ENCODE results near the gene C17orf113. TPM values are rescaled to one million over a fixed set of nuclear protein-coding genes. Genes with fewer than 3 reads are reported as not detected.

The C17orf113 gene
- total and polyA plus RNA-seq, 2 of the 13 experiments (the other 11 are each of a cell fraction or from before 2014, with no cell fraction given), result 0.87 to 1.1 TPM

DNA sequence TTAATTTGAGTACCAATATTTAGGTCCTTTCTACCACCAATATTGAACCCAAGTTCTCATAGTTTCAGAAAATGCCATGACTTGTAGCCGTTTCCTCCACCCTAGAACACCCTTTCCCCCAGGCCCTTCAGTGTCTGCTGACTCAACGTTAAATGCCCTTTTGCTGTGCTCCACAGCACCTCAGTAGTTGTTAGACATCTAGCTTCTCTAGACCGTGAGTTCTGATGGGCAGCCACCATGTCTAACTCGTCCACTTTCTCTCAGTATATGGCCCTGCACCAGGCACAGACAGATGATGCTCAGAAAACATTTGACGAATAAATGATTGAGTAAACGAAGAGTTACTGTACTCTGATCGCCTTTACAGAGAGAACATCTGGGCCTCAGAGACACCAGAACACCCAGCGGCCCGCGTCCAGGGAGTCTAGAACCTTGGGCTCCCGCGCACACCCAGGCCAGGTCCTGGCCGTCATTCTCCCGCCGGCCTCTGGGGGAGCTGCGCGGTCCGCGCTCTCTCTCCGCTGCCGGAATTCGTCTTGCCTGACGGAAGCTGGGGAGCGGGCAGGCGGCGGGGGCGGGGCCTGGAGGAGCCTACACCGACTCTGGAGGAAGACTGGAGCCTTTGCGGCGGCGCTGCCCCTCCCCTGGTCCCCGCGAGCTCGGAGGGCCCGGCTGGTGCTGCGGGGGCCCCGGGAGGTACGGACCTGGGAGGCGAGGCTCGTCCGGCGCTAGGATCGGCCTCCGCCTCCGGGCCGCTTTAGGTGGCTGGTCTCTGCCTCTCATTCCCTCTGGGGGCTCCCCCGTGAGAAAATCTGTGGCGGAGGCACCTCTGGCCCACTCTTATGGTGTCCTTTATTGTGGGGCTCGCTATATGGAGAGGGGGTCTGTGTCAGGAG lies 30.6 kb downstream of the C17orf113 start, which contains the start of gene NKIRAS2 (continued):
- TF ChIP-seq, protein P1, sequence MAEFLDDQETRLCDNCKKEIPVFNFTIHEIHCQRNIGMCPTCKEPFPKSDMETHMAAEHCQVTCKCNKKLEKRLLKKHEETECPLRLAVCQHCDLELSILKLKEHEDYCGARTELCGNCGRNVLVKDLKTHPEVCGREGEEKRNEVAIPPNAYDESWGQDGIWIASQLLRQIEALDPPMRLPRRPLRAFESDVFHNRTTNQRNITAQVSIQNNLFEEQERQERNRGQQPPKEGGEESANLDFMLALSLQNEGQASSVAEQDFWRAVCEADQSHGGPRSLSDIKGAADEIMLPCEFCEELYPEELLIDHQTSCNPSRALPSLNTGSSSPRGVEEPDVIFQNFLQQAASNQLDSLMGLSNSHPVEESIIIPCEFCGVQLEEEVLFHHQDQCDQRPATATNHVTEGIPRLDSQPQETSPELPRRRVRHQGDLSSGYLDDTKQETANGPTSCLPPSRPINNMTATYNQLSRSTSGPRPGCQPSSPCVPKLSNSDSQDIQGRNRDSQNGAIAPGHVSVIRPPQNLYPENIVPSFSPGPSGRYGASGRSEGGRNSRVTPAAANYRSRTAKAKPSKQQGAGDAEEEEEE (CRISPR knock-in tag; IDR thresholded peaks at IDR 0.05; ENCODE audit: borderline replicate concordance), result peak; percentile 93; the same call in 1 of the 2 replicates
- TF ChIP-seq, protein P2, sequence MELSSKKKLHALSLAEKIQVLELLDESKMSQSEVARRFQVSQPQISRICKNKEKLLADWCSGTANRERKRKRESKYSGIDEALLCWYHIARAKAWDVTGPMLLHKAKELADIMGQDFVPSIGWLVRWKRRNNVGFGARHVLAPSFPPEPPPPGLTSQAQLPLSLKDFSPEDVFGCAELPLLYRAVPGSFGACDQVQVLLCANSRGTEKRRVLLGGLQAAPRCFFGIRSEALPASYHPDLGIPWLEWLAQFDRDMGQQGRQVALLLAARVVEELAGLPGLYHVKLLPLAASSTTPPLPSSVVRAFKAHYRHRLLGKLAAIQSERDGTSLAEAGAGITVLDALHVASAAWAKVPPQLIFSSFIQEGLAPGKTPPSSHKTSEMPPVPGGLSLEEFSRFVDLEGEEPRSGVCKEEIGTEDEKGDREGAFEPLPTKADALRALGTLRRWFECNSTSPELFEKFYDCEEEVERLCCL (CRISPR knock-in tag; IDR thresholded peaks at IDR 0.05; ENCODE audit: borderline replicate concordance), result no peak; the same call in 1 of the 2 replicates
- TF ChIP-seq RNF2 (conservative IDR thresholded peaks at IDR 0.05; ENCODE audit: low read depth) (no peak), HMGA1 (CRISPR knock-in tag; conservative IDR thresholded peaks at IDR 0.05) (no peak), RARA (CRISPR knock-in tag; IDR thresholded peaks at IDR 0.05) (peak; percentile 48), FOXJ3 (CRISPR knock-in tag; IDR thresholded peaks at IDR 0.05; ENCODE audit: borderline replicate concordance) (no peak), PLRG1 (conservative IDR thresholded peaks at IDR 0.05) (no peak), ZNF768 (CRISPR knock-in tag; IDR thresholded peaks at IDR 0.05) (peak; percentile 84), REPIN1 (CRISPR knock-in tag; IDR thresholded peaks at IDR 0.05; ENCODE audit: borderline replicate concordance, low read depth) (peak; percentile 54; the same call in 1 of the 2 replicates), ELF4 (CRISPR knock-in tag; IDR thresholded peaks at IDR 0.05; ENCODE audit: borderline replicate concordance) (peak; percentile 89; the same call in 1 of the 2 replicates)
- TF ChIP-seq, protein P3, sequence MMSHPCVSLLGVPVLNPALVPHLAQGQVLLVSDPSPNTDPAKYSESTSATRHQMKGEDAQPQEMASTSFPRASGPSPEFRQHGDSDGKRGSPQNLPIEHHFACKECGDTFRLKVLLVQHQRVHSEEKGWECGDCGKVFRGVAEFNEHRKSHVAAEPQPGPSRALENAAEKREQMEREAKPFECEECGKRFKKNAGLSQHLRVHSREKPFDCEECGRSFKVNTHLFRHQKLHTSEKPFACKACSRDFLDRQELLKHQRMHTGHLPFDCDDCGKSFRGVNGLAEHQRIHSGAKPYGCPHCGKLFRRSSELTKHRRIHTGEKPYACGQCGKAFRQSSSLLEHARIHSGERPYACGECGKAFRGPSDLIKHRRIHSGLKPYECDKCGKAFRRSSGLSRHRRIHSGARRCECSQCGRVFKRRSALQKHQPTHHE (CRISPR knock-in tag; IDR thresholded peaks at IDR 0.05; ENCODE audit: borderline replicate concordance), result peak; percentile 96
- TF ChIP-seq, protein P4, sequence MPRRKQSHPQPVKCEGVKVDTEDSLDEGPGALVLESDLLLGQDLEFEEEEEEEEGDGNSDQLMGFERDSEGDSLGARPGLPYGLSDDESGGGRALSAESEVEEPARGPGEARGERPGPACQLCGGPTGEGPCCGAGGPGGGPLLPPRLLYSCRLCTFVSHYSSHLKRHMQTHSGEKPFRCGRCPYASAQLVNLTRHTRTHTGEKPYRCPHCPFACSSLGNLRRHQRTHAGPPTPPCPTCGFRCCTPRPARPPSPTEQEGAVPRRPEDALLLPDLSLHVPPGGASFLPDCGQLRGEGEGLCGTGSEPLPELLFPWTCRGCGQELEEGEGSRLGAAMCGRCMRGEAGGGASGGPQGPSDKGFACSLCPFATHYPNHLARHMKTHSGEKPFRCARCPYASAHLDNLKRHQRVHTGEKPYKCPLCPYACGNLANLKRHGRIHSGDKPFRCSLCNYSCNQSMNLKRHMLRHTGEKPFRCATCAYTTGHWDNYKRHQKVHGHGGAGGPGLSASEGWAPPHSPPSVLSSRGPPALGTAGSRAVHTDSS (CRISPR knock-in tag; conservative IDR thresholded peaks at IDR 0.05), result 0 out of 2 replicates have a peak, but pooled peaks have one; percentile 58
- TF ChIP-seq, protein P5, sequence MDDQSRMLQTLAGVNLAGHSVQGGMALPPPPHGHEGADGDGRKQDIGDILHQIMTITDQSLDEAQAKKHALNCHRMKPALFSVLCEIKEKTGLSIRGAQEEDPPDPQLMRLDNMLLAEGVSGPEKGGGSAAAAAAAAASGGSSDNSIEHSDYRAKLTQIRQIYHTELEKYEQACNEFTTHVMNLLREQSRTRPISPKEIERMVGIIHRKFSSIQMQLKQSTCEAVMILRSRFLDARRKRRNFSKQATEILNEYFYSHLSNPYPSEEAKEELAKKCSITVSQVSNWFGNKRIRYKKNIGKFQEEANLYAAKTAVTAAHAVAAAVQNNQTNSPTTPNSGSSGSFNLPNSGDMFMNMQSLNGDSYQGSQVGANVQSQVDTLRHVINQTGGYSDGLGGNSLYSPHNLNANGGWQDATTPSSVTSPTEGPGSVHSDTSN (CRISPR knock-in tag; IDR thresholded peaks at IDR 0.05; ENCODE audit: borderline replicate concordance), result no peak
- TF ChIP-seq, protein P6, sequence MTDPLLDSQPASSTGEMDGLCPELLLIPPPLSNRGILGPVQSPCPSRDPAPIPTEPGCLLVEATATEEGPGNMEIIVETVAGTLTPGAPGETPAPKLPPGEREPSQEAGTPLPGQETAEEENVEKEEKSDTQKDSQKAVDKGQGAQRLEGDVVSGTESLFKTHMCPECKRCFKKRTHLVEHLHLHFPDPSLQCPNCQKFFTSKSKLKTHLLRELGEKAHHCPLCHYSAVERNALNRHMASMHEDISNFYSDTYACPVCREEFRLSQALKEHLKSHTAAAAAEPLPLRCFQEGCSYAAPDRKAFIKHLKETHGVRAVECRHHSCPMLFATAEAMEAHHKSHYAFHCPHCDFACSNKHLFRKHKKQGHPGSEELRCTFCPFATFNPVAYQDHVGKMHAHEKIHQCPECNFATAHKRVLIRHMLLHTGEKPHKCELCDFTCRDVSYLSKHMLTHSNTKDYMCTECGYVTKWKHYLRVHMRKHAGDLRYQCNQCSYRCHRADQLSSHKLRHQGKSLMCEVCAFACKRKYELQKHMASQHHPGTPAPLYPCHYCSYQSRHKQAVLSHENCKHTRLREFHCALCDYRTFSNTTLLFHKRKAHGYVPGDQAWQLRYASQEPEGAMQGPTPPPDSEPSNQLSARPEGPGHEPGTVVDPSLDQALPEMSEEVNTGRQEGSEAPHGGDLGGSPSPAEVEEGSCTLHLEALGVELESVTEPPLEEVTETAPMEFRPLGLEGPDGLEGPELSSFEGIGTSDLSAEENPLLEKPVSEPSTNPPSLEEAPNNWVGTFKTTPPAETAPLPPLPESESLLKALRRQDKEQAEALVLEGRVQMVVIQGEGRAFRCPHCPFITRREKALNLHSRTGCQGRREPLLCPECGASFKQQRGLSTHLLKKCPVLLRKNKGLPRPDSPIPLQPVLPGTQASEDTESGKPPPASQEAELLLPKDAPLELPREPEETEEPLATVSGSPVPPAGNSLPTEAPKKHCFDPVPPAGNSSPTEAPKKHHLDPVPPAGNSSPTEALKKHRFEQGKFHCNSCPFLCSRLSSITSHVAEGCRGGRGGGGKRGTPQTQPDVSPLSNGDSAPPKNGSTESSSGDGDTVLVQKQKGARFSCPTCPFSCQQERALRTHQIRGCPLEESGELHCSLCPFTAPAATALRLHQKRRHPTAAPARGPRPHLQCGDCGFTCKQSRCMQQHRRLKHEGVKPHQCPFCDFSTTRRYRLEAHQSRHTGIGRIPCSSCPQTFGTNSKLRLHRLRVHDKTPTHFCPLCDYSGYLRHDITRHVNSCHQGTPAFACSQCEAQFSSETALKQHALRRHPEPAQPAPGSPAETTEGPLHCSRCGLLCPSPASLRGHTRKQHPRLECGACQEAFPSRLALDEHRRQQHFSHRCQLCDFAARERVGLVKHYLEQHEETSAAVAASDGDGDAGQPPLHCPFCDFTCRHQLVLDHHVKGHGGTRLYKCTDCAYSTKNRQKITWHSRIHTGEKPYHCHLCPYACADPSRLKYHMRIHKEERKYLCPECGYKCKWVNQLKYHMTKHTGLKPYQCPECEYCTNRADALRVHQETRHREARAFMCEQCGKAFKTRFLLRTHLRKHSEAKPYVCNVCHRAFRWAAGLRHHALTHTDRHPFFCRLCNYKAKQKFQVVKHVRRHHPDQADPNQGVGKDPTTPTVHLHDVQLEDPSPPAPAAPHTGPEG (CRISPR knock-in tag; IDR thresholded peaks at IDR 0.05), result peak; percentile 81

All from HepG2 (cell line).